Left ventricle myocardium inferior (tissue), 1 donor: ENCODE results near the gene GRK6. TPM values are rescaled to one million over a fixed set of nuclear protein-coding genes. Genes with fewer than 3 reads are reported as not detected.

Experiments
- DNase-seq: peaks from one replicate; pipeline ENCODE4 v3.0.0-alpha.2; 2020
- H3K27ac ChIP-seq: fragments of 200-600 bp; replicated peaks from 2 replicates; pipeline ENCODE4 v1.8.0; 2021
- H3K27me3 ChIP-seq: fragments of 200-600 bp; 2 replicates; pipeline ENCODE4 v1.8.0; 2021; ENCODE audit warnings: low read depth
- H3K36me3 ChIP-seq: fragments of 200-600 bp; 2 replicates; pipeline ENCODE4 v1.8.0; 2021
- H3K4me1 ChIP-seq: fragments of 200-600 bp; 2 replicates; pipeline ENCODE4 v1.8.0; 2021
- H3K4me3 ChIP-seq: fragments of 200-600 bp; 2 replicates; pipeline ENCODE4 v1.8.0; 2021; ENCODE audit warnings: mild to moderate bottlenecking, moderate library complexity
- H3K9me3 ChIP-seq: fragments of 200-600 bp; replicated peaks from 2 replicates; pipeline ENCODE4 v1.8.0; 2021
- intact Hi-C: fragments of 100-400 bp; cut with micrococcal nuclease; formaldehyde crosslinking; loops from one replicate; pipeline ENCODE4 v1.11.0; 2022
- total RNA-seq: library from RNA; stranded (reverse); fragmentation: NEBNext Ultra II Directional; extraction: Animal tissue kit (Norgen Biotek cat#: 25700); gene quantifications from one replicate; pipeline ENCODE4 v1.2.1, GENCODE V29; 2021
- TF ChIP-seq, protein P1 (sequence below): fragments of 200-600 bp; IDR thresholded peaks from 2 replicates; pipeline ENCODE4 v1.8.0; 2021; ENCODE audit warnings: antibody characterized with exemption, mild to moderate bottlenecking, borderline replicate concordance
- donor health status: DM: no; HTN: yes; CAD: no; lungs with severe emphysema.

Gene GRK6
- total RNA-seq, 1 donor from 2014 or later: 15.6 TPM

DNA sequence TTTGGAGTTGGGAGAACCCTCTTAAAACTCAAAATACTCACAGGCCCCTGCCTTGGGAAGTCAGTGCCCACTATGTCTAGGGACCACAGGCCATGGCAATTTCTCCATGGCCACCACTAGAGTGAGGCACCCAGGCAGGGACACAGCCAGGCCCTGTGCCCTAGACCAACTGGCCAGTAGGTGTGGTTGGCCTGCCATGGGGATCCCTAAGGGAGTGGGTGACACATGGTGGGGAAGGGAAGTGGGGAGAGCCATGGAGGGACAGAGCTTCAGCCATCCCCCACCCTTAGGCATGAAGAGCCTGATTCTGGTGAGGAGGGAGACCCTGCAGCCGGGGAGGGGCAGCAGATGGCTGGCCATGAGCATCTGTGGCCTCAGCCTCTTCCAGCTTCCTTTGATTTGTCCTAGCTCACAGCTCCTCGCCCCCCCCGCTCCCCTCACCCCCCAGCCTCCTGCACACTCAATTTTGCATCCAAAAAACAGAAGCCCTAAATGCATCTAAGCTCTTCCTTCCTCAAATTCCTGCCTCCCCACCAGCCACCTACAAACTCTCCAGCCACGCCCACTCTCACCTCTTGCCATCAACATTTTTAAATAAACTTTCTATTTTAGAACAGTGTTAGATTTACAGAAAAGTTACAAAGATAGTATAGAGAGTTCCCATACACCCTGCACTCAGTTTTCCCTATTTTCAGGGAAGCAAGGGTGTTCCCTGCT is 48.5 kb downstream of the GRK6 start:
- TF ChIP-seq, protein P1, sequence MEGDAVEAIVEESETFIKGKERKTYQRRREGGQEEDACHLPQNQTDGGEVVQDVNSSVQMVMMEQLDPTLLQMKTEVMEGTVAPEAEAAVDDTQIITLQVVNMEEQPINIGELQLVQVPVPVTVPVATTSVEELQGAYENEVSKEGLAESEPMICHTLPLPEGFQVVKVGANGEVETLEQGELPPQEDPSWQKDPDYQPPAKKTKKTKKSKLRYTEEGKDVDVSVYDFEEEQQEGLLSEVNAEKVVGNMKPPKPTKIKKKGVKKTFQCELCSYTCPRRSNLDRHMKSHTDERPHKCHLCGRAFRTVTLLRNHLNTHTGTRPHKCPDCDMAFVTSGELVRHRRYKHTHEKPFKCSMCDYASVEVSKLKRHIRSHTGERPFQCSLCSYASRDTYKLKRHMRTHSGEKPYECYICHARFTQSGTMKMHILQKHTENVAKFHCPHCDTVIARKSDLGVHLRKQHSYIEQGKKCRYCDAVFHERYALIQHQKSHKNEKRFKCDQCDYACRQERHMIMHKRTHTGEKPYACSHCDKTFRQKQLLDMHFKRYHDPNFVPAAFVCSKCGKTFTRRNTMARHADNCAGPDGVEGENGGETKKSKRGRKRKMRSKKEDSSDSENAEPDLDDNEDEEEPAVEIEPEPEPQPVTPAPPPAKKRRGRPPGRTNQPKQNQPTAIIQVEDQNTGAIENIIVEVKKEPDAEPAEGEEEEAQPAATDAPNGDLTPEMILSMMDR: no peak
- peak overlapping the region; percentile 92 for H3K27ac ChIP-seq

DNA sequence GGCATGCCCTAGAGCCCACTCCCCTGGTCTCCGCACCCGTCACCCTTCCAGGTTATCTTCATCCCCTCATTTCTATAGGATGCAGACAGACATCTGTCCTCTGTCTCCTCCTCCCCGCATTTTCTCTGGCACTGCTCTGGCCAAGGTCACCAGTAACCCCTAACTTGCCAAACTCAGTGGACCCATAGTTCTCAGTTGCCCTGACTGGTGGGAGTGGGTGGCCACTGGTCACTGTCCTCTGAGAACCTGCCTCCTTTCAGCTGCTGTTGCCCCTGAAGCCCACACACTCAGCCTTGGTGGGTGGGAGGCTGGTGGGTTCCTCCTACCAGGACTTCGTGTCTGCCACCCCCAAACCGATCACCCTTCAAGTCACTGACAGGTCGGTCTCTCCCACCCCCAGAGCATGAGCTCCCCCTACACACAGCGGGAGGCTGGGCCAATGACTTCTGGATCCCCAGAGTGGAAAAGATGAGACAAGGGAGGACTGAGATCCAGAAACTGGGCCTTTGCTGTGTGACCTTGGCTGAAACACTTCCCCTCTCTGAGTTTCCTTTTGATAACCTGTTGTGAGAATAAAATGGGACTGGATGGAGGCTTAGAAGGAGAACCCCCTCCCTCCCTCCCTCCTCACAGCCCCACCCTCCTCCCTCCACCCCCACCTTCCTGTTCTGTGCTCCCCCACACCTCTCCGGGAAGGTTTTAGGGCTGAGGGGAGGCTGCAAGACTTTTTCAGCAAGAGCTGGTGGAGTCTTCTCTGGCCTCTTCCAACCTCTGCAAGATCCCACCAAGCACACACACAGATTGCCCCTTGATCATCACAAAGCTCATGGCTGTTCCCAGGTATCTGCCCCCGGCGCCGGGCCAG is 49.3 kb downstream of the GRK6 start:
- peaks cover 68% of the 10 kb centered on the region for H3K27me3 ChIP-seq
- peaks cover 74% of the 10 kb centered on the region for H3K4me1 ChIP-seq
- H3K4me3 ChIP-seq: no peak overlapping the region
- no peaks in the 10 kb centered on the region for H3K36me3 ChIP-seq
- DNase-seq: no peak
- TF ChIP-seq, protein P1: no peak
- intact Hi-C loops: no loop called here
- H3K9me3 ChIP-seq: no peaks in the 10 kb centered on the region
- peak overlapping the region; percentile 47 for H3K27ac ChIP-seq

More for the DNA sequence above, 48.5 kb downstream of the GRK6 start:
- H3K4me1 ChIP-seq: peaks cover 77% of the 10 kb centered on the region
- peaks cover 76% of the 10 kb centered on the region for H3K27me3 ChIP-seq
- no peaks in the 10 kb centered on the region for H3K36me3 ChIP-seq
- intact Hi-C loops: no loop called here
- no peak for DNase-seq
- no peaks in the 10 kb centered on the region for H3K9me3 ChIP-seq
- no peak overlapping the region for H3K4me3 ChIP-seq

DNA sequence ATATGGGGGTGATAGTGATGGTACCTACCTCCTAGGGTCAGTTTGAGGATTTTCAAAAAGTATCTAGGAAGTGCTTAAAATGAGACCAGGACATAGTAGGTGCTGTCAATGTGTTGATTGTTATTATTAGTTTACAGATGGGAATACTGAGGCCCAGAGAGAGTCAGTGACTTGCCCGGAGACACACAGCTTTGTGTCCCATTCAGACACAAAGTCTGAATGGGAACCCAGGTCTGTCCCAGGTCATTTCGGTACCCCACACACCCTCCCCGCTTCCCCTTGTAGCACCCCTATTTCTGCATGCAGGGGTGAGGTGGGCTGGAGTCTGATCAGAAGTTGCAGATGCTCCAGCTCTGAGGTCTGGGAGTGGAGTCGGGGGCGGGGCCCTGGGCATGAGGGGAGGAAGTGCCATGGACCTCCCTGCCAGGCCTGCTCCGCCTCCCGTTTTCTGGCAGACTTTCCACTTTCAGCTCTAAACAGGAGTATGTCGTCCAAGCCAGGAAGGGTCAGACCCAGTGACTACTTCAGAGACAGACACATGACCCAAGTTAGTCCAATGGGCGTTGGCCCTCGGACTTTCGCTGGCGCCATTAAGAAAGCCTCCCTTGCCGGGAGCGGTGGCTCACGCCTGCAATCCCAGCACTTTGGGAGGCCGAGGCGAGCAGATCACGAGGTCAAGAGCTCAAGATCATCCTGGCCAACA is 50.2 kb downstream of the GRK6 start:
- Histone ChIP-seq H3K4me1 (peaks cover 65% of the 10 kb centered on the region), H3K4me3 (no peak overlapping the region), H3K27ac (peak overlapping the region; percentile 47), H3K36me3 (no peaks in the 10 kb centered on the region), H3K27me3 (peaks cover 64% of the 10 kb centered on the region), H3K9me3 (no peaks in the 10 kb centered on the region)
- intact Hi-C loops: no loop called here
- TF ChIP-seq, protein P1: no peak
- no peak for DNase-seq

DNA sequence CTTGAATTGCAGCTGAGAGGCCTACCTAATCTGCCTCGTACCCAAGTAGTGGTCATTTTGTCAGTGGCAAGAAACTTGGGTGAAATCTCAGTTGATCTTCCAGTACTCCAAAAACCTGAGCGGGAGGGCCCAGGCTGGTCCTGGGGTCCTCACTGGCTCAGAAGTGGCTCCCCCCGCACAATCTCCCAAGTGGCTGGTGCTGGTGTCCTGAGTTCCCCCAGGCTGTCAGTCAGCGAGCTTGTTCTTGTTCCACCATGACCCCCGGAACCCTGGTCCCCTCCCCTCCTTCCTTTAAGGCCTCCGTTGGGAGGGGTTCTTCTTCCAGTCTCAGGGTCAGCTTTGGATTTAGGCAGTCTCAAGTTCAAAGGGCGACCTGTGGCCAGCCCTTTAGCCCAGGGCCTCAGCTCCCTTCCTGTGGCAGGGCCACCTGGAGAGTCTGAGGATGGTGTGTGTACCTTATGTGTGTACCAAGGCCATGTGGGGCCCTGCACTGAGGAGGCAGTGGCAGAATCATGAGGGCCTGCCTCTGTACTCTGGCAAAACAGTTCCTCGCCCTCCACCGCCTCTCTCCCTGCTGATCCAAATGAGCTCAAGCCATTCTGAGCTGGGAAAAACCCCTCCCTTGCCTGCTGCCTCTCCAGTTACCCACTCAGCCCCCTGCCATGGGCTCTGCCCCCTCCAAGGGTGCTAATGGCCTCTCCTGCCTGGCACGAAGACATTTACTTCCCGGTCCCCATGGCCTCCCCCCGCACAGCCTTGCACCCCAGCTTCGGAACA is 51.4 kb downstream of the GRK6 start:
- Histone ChIP-seq H3K36me3 (no peaks in the 10 kb centered on the region), H3K4me3 (no peak overlapping the region), H3K4me1 (peaks cover 53% of the 10 kb centered on the region), H3K27me3 (peaks cover 58% of the 10 kb centered on the region), H3K9me3 (no peaks in the 10 kb centered on the region), H3K27ac (peak overlapping the region; percentile 67)
- intact Hi-C loops: no loop called here
- no peak for DNase-seq
- TF ChIP-seq, protein P1: no peak
